ELF-1 (cell line): ENCODE results near the gene CPNE5.

Experiments used
- DNase-seq: peaks from one replicate; pipeline ENCODE4 v3.0.0-alpha.2; 2016; ENCODE audit warnings: low read depth, low spot score

The CPNE5 gene

GRCh38 chr6:36793913-36794712, 45.1 kb downstream of the CPNE5 start:
- DNase-seq, result no peak

- DNase-seq, result no peak
These were observed 45.8 kb downstream of the CPNE5 start for GRCh38 chr6:36793296-36793912.

GRCh38 chr6:36791521-36792135, 47.6 kb downstream of the CPNE5 start:
- DNase-seq, result no peak

GRCh38 chr6:36791085-36791484, 48.2 kb downstream of the CPNE5 start:
- no peak for DNase-seq

- DNase-seq, result no peak
These were observed 50.5 kb downstream of the CPNE5 start for GRCh38 chr6:36788768-36789167.

- no peak for DNase-seq
These were observed 51.1 kb downstream of the CPNE5 start for GRCh38 chr6:36788186-36788585.

- DNase-seq, result no peak
These were observed 52.0 kb downstream of the CPNE5 start for GRCh38 chr6:36787210-36787609.

GRCh38 chr6:36786055-36786675, 53.1 kb downstream of the CPNE5 start:
- no peak for DNase-seq

GRCh38 chr6:36784376-36784636, 54.9 kb downstream of the CPNE5 start:
- DNase-seq, result no peak

- DNase-seq, result no peak
These were observed 55.5 kb downstream of the CPNE5 start for GRCh38 chr6:36783603-36784375.

- no peak for DNase-seq
These were observed 57.6 kb downstream of the CPNE5 start for GRCh38 chr6:36781669-36782068.

GRCh38 chr6:36780442-36781177, 58.6 kb downstream of the CPNE5 start:
- no peak for DNase-seq

- no peak for DNase-seq
These were observed 60.0 kb downstream of the CPNE5 start for GRCh38 chr6:36779227-36779626.

- no peak for DNase-seq
These were observed 61.4 kb downstream of the CPNE5 start for GRCh38 chr6:36777801-36778200.

GRCh38 chr6:36776167-36776566, 63.1 kb downstream of the CPNE5 start:
- no peak for DNase-seq

- DNase-seq, result no peak
These were observed 64.9 kb downstream of the CPNE5 start for GRCh38 chr6:36774331-36774730.

GRCh38 chr6:36772397-36772796, 66.8 kb downstream of the CPNE5 start:
- no peak for DNase-seq

- no peak for DNase-seq
These were observed 68.1 kb downstream of the CPNE5 start for GRCh38 chr6:36771145-36771544.

GRCh38 chr6:36769676-36770499, 69.4 kb downstream of the CPNE5 start:
- no peak for DNase-seq

- DNase-seq, result peak; percentile 55
These were observed 70.0 kb downstream of the CPNE5 start for GRCh38 chr6:36769183-36769675.
